SK-MEL-5 (cell line): Measurements from ENCODE around the gene ARVCF. TPM values are rescaled to one million over a fixed set of nuclear protein-coding genes. Genes with fewer than 3 reads are reported as not detected.
"Not testable (repeated sequence)": the region's sequence is repeated elsewhere in the genome, so short reads cannot be mapped to it uniquely, and the experiment has no call there.

Experiments
- DNase-seq: peaks from one replicate; pipeline ENCODE4 v3.0.0-alpha.2; 2016; ENCODE audit warnings: low read depth, low spot score
- in situ Hi-C: cut with HindIII; loops from 2 replicates; pipeline ENCODE4 v1.10.0; 2016; ENCODE audit warnings: low sequenced_read_pairs, high pct_unique_total_duplicates, low pct_unique_long_range_greater_than_20kb
- small RNA-seq, 2 experiments: library from RNA; depleted of rRNA; stranded (forward); fragments of <200 nt; gene quantifications; one replicate each; pipeline ENCODE3, GENCODE V24; 2014
- total RNA-seq: library from RNA; depleted of rRNA; stranded (reverse); fragments of >200 nt; shearing (Covaris generic); gene quantifications from 2 replicates; pipeline ENCODE4 v1.2.3, GENCODE V29; 2014; rRNA removed

The ARVCF gene
- total RNA-seq, 1 experiment from 2014 or later = 5.4 TPM

GRCh38 chr22:19929586-19930550 is 86.8 kb downstream of the ARVCF start:
- in situ Hi-C loops = no loop called here

DNA sequence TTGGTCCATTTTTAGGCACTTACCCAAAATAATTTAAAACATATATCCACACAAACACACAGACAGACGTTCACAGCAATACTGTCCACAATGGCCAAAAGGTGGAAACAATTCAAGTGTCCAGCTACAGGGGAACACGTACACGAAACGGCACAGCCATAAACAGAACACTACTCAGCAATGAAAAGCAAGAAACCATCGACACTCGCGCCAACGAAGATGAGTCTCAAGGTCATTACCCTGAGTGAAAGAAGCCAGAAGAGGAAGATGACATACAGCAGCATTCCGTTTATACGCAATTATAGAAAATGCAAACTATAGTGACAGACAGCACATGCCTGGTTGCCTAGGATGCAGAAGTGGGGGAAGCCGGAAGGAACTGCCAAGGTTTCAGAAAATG is 88.4 kb downstream of the ARVCF start:
- in situ Hi-C loops = no loop called here
- DNase-seq = no peak

More at GRCh38 chr22:19929586-19930550, 86.8 kb downstream of the ARVCF start:
- no peak for DNase-seq

GRCh38 chr22:19927696-19928095 is 88.9 kb downstream of the ARVCF start:
- DNase-seq = no peak
- in situ Hi-C loops = no loop called here

DNA sequence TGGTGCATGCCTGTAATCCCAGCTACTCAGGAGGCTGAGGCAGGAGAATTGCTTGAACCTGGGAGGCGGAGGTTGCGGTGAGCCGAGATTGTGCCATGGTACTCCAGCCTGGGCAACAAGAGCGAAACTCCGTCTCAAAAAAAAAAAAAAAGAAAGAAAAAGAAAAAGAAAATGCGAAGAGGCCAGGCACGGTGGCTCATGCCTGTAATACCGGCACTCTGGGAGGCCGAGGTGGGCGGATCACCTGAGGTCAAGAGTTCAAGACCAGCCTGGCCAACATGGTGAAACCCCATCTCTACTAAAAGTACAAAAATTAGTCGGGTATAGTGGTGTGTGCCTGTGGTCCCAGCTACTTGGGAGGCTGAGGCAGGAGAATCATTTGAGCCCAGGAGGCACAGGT is 90.6 kb downstream of the ARVCF start:
- DNase-seq, in situ Hi-C loops: not testable (repeated sequence)

GRCh38 chr22:19923914-19924513 is 92.6 kb downstream of the ARVCF start:
- DNase-seq = no peak
- in situ Hi-C loops = no loop called here

GRCh38 chr22:19921544-19922081 is 95.0 kb downstream of the ARVCF start:
- no peak for DNase-seq
- in situ Hi-C loops = no loop called here

Small RNAs within 50 kb of the gene (small RNA-seq; reads per million reads assigned to genes)
- gene MIR185 = 0.12 to 3.2 reads per million in 2 experiments

Other genes starting within 250 kb of the ARVCF start
- 6.2 and 8.7 TPM in 2 replicates for gene GNB1L, start 161.9 kb downstream of the ARVCF start, total RNA-seq
- 7.1 and 10.6 TPM in 2 replicates for gene RTL10, start 161.9 kb downstream of the ARVCF start, total RNA-seq
- gene COMT, start 75.1 kb downstream of the ARVCF start, total RNA-seq = 156 and 172 TPM in 2 replicates
- 24.7 and 25.8 TPM in 2 replicates for gene TXNRD2, start 75.0 kb downstream of the ARVCF start, total RNA-seq
- 68.3 and 70.0 TPM in 2 replicates for gene TANGO2, start 4.3 kb upstream of the ARVCF start, total RNA-seq
- gene DGCR8, start 63.4 kb upstream of the ARVCF start, total RNA-seq = 12.4 and 18.2 TPM in 2 replicates
- 425 and 431 TPM in 2 replicates for gene RANBP1, start 99.3 kb upstream of the ARVCF start, total RNA-seq
- 66.1 and 67.3 TPM in 2 replicates for gene TRMT2A, start 100.4 kb upstream of the ARVCF start, total RNA-seq
- 7.7 and 7.8 TPM in 2 replicates for gene ZDHHC8, start 115.0 kb upstream of the ARVCF start, total RNA-seq
- gene CCDC188, start 134.2 kb upstream of the ARVCF start, total RNA-seq = not detected in 2 replicates